GM12864 (cell line): ENCODE measurements around the gene GCC1.
A peak's percentile ranks its signal among the peaks of the same experiment; 100 is the strongest.

Source experiments
- DNase-seq: peaks from one replicate; pipeline ENCODE4 v3.0.0-alpha.2; 2011; ENCODE audit warnings: low read depth
- H3K4me3 ChIP-seq: 2 replicates; pipeline ENCODE4 v1.5.1; 2011; ENCODE audit warnings: mild to moderate bottlenecking, low read depth, low read length, control low read depth
- CTCF ChIP-seq: IDR thresholded peaks from 2 replicates; pipeline ENCODE4 v1.5.1; 2011; ENCODE audit warnings: low read depth, mild to moderate bottlenecking, moderate library complexity, low read length, control low read depth, inconsistent platforms; ENCODE audit errors: missing control alignments

Gene GCC1

GRCh38 chr7:127591591-127591990, 6.2 kb upstream of the GCC1 start:
- TF ChIP-seq CTCF = no peak
- no peak overlapping the region for H3K4me3 ChIP-seq
- DNase-seq = no peak

- no peak overlapping the region for H3K4me3 ChIP-seq
- no peak for DNase-seq
- TF ChIP-seq CTCF = no peak
These were observed 5.8 kb upstream of the GCC1 start for GRCh38 chr7:127591189-127591588.

- TF ChIP-seq CTCF = no peak
- H3K4me3 ChIP-seq = no peak overlapping the region
- no peak for DNase-seq
These were observed 4.5 kb upstream of the GCC1 start for GRCh38 chr7:127589896-127590295.

- H3K4me3 ChIP-seq = peak overlapping the region; percentile 88
- no peak for DNase-seq
- peak; percentile 33 for TF ChIP-seq CTCF
These were observed 3.5 kb upstream of the GCC1 start for GRCh38 chr7:127588697-127589482.

- no peak for TF ChIP-seq CTCF
- peak; percentile 22 for DNase-seq
- H3K4me3 ChIP-seq = peak within 1 kb of the TSS; percentile 88
These were observed 2.8 kb upstream of the GCC1 start, which contains the start of gene ARF5 for GRCh38 chr7:127588019-127588696. Gene ARF5 (plus strand): TSS chr7:127588411. CDS start chr7:127588499, 88 bp downstream.

- peak overlapping the region; percentile 65 for H3K4me3 ChIP-seq
- no peak for DNase-seq
- TF ChIP-seq CTCF = no peak
These were observed 2.2 kb upstream of the GCC1 start for GRCh38 chr7:127587663-127588018.
